Measurements from ENCODE around the gene ENPP4.
"Not testable (repeated sequence)": the region's sequence is repeated elsewhere in the genome, so short reads cannot be mapped to it uniquely, and the experiment has no call there.

Gene ENPP4

DNA sequence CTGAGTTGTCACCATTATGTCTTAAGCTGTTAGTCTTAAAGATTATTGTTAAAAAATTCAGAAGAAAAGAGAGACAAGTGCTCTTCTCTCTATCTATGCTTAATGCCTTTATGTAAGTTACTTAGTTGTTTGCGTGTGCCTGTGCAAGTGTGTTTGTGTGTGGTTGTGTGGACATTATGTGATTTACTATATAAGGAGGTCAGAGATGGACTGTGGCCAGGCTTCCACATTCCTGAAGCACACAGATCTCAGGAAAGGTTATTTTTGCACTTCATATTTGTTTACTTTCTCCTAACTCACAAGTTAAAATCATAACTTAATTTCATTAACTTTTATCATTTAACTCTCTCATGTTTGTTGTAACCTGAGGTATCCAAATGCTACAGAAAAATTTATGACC lies 14.5 kb downstream of the ENPP4 start:
- no peak for ATAC-seq (replicated peaks)
- Mint-ChIP-seq H3K27me3 (no peaks in the 10 kb centered on the region), H3K4me3 (no peak overlapping the region), H3K27ac (no peak overlapping the region), H3K9me3 (no peaks in the 10 kb centered on the region), H3K36me3 (peaks cover 7 to 15% of the 10 kb centered on the region in 2 donors), H3K4me1 (no peaks in the 10 kb centered on the region)
- DNase-seq = no peak

DNA sequence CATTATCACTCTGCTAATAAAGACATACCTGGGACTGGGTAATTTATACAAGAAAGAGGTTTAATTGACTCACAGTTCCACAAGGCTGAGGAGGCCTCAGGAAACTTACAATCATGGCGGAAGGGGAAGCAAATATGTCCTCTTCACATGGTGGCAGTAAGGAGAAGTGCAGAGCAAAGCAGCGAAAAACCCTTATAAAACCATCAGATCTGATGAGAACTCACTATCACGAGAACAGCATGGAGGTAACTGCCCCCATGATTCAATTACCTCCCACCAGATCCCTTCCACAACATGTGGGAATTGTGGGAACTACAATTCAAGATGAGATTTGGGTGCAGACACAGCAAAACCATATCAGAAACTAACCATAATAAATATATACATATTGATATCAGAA lies 19.3 kb downstream of the ENPP4 start:
- H3K27ac Mint-ChIP-seq; DNase-seq; H3K4me3 Mint-ChIP-seq; H3K4me1 Mint-ChIP-seq; H3K27me3 Mint-ChIP-seq; ATAC-seq (replicated peaks); H3K9me3 Mint-ChIP-seq: not testable (repeated sequence)
- H3K36me3 Mint-ChIP-seq = peaks cover 4 to 10% of the 10 kb centered on the region in 2 donors

DNA sequence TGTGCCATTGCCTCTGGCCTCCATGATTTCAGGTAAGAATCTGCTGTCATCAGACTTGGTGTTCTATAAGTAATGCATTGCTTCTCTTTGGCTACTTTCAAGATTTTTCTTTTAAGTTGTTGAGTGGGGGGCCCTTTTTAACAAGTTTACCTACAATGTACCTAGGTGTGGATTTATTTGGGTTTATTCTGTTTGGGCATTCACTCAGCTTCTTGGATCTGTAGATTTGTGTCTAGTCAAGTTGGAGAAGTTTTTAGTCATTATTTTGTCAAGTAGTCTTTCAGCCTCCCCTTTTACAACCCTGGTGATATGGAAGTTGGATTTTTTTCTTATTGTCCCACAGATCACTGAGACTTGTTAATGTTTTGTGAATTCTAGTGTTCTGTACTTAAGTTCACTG lies 26.9 kb downstream of the ENPP4 start:
- H3K9me3 Mint-ChIP-seq = no peaks in the 10 kb centered on the region
- no peak overlapping the region for H3K27ac Mint-ChIP-seq
- H3K4me3 Mint-ChIP-seq = no peak overlapping the region
- H3K4me1 Mint-ChIP-seq = no peaks in the 10 kb centered on the region
- peaks cover 6 to 11% of the 10 kb centered on the region in 2 donors for H3K27me3 Mint-ChIP-seq
- H3K36me3 Mint-ChIP-seq = no peaks in the 10 kb centered on the region
- DNase-seq (no peak), ATAC-seq (replicated peaks) (no peak)

GRCh38 chr6:46159229-46159628 lies 29.4 kb downstream of the ENPP4 start:
- H3K36me3 Mint-ChIP-seq = no peaks in the 10 kb centered on the region
- ATAC-seq (replicated peaks) (no peak), DNase-seq (no peak)
- no peak overlapping the region for H3K27ac Mint-ChIP-seq
- H3K9me3 Mint-ChIP-seq = no peaks in the 10 kb centered on the region
- H3K4me3 Mint-ChIP-seq = no peak overlapping the region
- no peaks in the 10 kb centered on the region for H3K4me1 Mint-ChIP-seq
- H3K27me3 Mint-ChIP-seq = peaks cover 6 to 11% of the 10 kb centered on the region in 2 donors

- H3K4me1 Mint-ChIP-seq = no peaks in the 10 kb centered on the region
- ATAC-seq (replicated peaks) (no peak), DNase-seq (no peak)
- H3K27me3 Mint-ChIP-seq = peaks cover 3 to 11% of the 10 kb centered on the region in 2 donors
- H3K27ac Mint-ChIP-seq = no peak overlapping the region
- no peaks in the 10 kb centered on the region for H3K9me3 Mint-ChIP-seq
- H3K36me3 Mint-ChIP-seq = no peaks in the 10 kb centered on the region
- H3K4me3 Mint-ChIP-seq = no peak overlapping the region
These were observed 30.3 kb downstream of the ENPP4 start for GRCh38 chr6:46160102-46160501.

DNA sequence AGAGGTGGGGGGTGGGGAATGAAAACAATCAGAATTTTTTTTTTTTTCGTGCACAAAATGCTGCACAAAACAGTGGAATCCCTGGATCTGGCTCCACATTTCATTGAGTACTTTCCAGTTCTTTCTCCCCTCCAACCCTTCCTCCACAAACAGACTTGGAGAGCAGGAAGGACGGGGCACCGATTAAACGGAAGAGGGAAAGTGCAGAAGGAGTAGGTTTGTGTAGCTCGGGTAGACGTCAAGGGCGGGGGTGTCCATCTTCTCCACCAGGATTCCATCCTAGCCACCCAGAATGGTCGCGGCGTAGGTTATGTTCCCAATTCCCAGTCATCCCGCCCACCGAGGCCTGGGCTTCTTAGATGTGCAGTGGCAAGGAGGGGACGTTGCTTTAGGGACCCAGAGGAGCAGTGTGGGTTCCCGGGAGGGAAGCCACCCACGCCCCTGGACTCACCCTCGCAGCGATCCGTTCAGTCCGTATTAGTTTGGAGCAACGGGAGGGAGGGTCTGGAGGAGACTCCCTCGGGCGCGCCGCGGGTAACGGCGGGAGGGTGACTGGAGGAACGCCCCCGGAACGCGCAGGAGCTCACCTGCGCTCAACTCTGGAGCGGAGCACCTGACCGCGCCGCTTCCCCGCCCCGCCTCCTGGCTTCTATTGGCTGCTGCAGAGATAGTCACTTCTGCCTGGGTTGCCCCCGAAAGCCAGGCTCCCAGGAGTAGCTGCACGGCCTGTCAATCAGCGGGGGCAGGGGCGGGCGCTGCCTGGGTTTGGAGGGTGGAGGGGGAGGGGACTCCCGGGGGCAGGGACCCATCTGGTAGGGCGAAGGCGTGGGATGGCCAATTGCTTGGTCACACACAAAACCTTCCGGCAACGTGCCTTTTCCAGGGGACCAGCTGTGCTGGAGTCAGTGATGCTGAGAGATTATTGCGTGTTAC lies 40.8 kb downstream of the ENPP4 start, which contains the start of gene ENPP5:
Gene ENPP5, minus strand, starts transcription at position 624 of the 933 bp plus-strand sequence. CDS start 2,718 bp downstream, outside the sequence.
- no peak within 1 kb of the TSS for H3K27ac Mint-ChIP-seq
- peak; percentile 97 to 98 for ATAC-seq (replicated peaks)
- peaks cover 22 to 25% of the 10 kb centered on the region in 2 donors for H3K27me3 Mint-ChIP-seq
- H3K36me3 Mint-ChIP-seq = no peaks in the 10 kb centered on the region
- no peaks in the 10 kb centered on the region for H3K9me3 Mint-ChIP-seq
- peaks cover 7 to 10% of the 10 kb centered on the region in 2 donors for H3K4me1 Mint-ChIP-seq
- DNase-seq = peak; percentile 61
- peak within 1 kb of the TSS; percentile 85 to 90 for H3K4me3 Mint-ChIP-seq

- Mint-ChIP-seq H3K36me3 (no peaks in the 10 kb centered on the region), H3K27me3 (peaks cover 20 to 22% of the 10 kb centered on the region in 2 donors), H3K4me1 (peaks cover 10 to 20% of the 10 kb centered on the region in 2 donors), H3K4me3 (no peak overlapping the region), H3K9me3 (no peaks in the 10 kb centered on the region), H3K27ac (no peak overlapping the region)
- ATAC-seq (replicated peaks) (no peak), DNase-seq (no peak)
These were observed 42.4 kb downstream of the ENPP4 start for GRCh38 chr6:46172176-46172575.

DNA sequence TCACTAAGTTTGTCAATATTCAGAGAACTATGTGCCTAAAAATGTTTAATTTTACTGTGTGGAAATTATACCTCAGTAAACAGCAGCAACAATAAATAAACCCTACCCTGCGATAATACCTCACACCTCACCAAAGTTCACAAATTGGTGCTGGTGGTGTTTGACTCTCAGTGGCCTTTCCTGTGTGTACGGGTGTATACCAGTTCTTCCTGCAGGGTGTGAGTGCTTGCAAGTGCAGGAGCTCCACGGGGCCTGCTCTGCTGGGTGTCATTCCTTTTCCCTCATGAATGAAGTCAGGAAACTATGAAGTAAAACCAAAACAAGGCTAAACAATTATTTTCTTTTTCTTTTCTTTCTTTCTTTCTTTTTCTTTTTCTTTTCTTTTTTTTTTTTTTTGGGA lies 45.1 kb downstream of the ENPP4 start:
- no peak for ATAC-seq (replicated peaks)
- no peak overlapping the region for H3K27ac Mint-ChIP-seq
- H3K27me3 Mint-ChIP-seq = peaks cover 13 to 29% of the 10 kb centered on the region in 2 donors
- no peak for DNase-seq
- H3K4me3 Mint-ChIP-seq = no peak overlapping the region
- H3K9me3 Mint-ChIP-seq = no peaks in the 10 kb centered on the region
- H3K4me1 Mint-ChIP-seq = peaks cover 9 to 19% of the 10 kb centered on the region in 2 donors
- no peaks in the 10 kb centered on the region for H3K36me3 Mint-ChIP-seq

DNA sequence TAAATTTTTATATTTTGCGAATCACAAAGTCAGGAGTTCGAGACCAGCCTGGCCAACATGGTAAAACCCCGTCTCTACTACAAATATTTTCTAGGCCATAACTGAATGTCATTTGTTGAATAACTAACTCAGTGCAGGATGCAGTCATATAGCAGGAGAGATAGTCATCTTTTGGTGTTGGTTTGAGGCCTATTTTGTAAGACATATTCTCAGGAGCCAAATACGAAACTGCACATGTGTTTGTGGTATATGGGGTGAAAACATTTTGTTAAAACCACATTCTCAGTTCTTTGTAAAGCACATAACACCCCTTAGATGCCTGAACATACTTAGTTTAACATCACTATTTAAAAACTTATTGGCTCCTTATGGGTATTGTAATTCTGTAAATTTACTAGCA lies 45.7 kb downstream of the ENPP4 start:
- H3K36me3 Mint-ChIP-seq = no peaks in the 10 kb centered on the region
- H3K4me1 Mint-ChIP-seq = peaks cover 4 to 13% of the 10 kb centered on the region in 2 donors
- ATAC-seq (replicated peaks) = peak; percentile 35 to 50
- no peaks in the 10 kb centered on the region for H3K9me3 Mint-ChIP-seq
- DNase-seq = no peak
- no peak overlapping the region for H3K27ac Mint-ChIP-seq
- H3K4me3 Mint-ChIP-seq = no peak overlapping the region
- H3K27me3 Mint-ChIP-seq = peaks cover 8 to 23% of the 10 kb centered on the region in 2 donors

DNA sequence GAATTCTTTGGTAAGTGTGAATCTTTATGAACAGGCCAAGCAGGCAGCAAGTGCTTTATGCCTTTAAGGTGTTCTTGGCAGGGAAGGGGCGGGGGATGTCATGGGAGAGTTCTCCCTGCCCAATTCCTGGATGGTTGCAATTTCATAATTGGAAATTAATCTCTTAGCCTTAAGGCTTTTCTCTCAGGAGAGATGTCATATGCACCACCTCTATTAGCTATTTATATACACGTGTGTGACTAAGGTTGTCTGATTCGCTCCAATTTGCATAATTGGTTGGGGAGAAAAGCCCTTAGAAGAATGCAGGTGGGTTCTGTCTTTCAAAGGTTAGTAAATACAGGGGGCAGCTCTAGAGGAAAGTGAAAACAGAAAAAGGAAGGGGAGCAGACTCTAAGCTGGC lies 46.2 kb downstream of the ENPP4 start:
- no peak for DNase-seq
- H3K4me3 Mint-ChIP-seq = no peak overlapping the region
- peak; percentile 63 to 69 for ATAC-seq (replicated peaks)
- H3K4me1 Mint-ChIP-seq = peaks cover 3 to 9% of the 10 kb centered on the region in 2 donors
- H3K27me3 Mint-ChIP-seq = peaks cover 5 to 19% of the 10 kb centered on the region in 2 donors
- H3K9me3 Mint-ChIP-seq = no peaks in the 10 kb centered on the region
- H3K27ac Mint-ChIP-seq = no peak overlapping the region
- H3K36me3 Mint-ChIP-seq = no peaks in the 10 kb centered on the region

DNA sequence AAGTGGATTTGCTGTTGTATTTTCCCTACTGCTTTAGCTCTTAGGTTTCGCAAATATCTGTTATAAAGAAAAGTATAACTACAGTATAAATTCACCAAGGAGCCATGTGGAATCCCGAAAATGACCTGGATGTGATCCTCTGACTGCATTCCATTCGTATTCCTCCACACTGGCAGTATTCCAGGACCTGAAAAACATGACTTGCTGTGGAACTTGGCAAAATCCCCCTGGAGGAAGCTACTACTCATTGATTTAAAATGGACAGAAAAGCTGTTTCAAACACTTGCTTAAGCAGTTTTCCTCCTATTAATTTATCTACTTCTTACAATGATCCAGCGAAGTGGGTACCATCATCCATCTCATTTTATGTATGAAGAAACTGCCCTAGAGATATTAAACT lies 54.3 kb downstream of the ENPP4 start:
- H3K27me3 Mint-ChIP-seq = peaks cover 15 to 24% of the 10 kb centered on the region in 2 donors
- ATAC-seq (replicated peaks) = no peak

DNA sequence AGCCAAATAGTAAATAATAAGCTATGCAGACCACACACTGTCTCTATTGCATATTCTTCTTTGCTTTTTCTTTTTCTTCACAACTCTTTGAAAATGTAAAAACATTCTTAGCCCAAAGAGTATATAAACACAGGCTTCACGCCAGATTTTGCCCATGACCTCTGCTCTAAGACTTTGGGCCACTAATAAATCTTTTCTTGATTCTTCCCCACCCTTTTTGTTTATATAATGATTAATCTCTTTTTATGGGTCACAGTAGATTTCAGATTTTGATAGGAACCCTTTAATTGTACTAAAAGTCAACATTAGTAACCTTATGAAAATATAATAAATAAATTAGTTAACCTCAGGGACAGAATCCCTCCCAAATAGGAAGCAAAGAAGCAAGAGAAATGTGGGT lies 56.8 kb downstream of the ENPP4 start:
- no peaks in the 10 kb centered on the region for H3K4me1 Mint-ChIP-seq
- no peak overlapping the region for H3K27ac Mint-ChIP-seq
- no peak overlapping the region for H3K4me3 Mint-ChIP-seq
- no peaks in the 10 kb centered on the region for H3K9me3 Mint-ChIP-seq
- no peak for ATAC-seq (replicated peaks)
- peaks cover 15 to 24% of the 10 kb centered on the region in 2 donors for H3K27me3 Mint-ChIP-seq
- DNase-seq = no peak
- H3K36me3 Mint-ChIP-seq = no peaks in the 10 kb centered on the region

More for the DNA sequence above, 54.3 kb downstream of the ENPP4 start:
- DNase-seq = no peak
- H3K36me3 Mint-ChIP-seq = no peaks in the 10 kb centered on the region
- H3K4me3 Mint-ChIP-seq = no peak overlapping the region
- no peaks in the 10 kb centered on the region for H3K4me1 Mint-ChIP-seq
- H3K9me3 Mint-ChIP-seq = no peaks in the 10 kb centered on the region
- H3K27ac Mint-ChIP-seq = no peak overlapping the region

DNA sequence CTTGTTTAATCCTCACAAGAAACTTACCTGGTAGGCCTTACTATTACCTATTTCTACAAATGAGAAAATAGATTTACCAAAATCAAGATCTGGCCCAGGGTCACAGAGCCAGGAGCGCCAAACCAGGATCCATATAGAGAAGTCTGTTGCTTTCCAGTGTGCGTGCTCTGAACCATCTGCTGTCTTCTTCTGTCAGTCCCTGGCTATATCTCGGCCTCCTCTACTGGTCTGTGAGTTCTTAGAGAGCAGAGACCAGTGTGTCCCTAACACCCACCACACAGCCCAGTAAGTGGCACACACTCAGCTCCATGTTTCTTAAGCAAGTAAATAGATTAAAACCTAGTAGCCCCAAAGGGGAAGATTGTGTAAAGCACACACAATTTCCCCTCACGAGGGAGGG lies 59.9 kb downstream of the ENPP4 start:
- DNase-seq (no peak), ATAC-seq (replicated peaks) (no peak)
- Mint-ChIP-seq H3K36me3 (no peaks in the 10 kb centered on the region), H3K4me3 (no peak overlapping the region), H3K4me1 (no peaks in the 10 kb centered on the region), H3K9me3 (no peaks in the 10 kb centered on the region), H3K27ac (no peak overlapping the region), H3K27me3 (peaks cover 10 to 20% of the 10 kb centered on the region in 2 donors)

DNA sequence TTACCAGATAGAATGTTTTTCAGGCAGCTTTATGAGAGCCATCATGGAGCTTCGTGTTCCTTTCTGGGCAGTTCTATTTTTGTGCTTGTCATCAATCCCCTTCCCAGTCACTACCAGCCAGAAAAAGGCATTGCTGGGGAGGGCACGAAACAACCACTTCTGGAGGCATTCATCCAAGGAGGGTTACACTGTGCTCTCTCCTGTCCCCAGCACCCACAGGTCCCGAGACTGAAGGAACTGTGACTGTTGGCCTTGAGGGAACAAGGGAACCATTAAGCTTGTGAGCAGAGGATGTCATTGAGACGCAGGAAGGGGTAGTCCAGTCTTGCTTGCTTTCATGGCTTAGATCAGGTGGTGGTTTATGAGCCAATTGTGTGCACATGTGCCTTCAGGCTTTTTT lies 61.1 kb downstream of the ENPP4 start:
- no peaks in the 10 kb centered on the region for H3K36me3 Mint-ChIP-seq
- no peaks in the 10 kb centered on the region for H3K9me3 Mint-ChIP-seq
- DNase-seq (no peak), ATAC-seq (replicated peaks) (no peak)
- no peak overlapping the region for H3K27ac Mint-ChIP-seq
- H3K4me1 Mint-ChIP-seq = no peaks in the 10 kb centered on the region
- H3K27me3 Mint-ChIP-seq = peaks cover 9 to 12% of the 10 kb centered on the region in 2 donors
- H3K4me3 Mint-ChIP-seq = no peak overlapping the region

DNA sequence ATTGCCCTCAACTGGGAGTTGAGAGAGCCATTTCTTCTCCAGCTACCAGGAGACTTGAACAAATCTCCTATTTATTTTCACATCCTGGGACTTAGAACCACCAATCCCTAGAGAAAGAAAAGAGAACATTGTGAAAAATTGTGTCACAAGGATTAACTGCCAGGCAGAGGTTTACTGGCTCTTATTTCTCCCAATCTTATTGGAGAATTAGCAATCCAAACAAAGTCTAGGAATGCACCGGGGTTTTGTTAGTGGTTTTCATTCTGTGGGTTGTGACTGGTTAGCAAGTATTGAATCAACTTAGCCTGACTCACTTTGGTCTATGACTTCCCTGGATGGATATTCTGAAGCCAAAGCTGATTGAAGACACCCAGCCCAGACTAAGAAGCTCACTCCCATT lies 62.2 kb downstream of the ENPP4 start:
- H3K4me1 Mint-ChIP-seq = no peaks in the 10 kb centered on the region
- no peaks in the 10 kb centered on the region for H3K36me3 Mint-ChIP-seq
- ATAC-seq (replicated peaks) (no peak), DNase-seq (no peak)
- no peak overlapping the region for H3K4me3 Mint-ChIP-seq
- H3K27me3 Mint-ChIP-seq = peaks cover 9 to 18% of the 10 kb centered on the region in 2 donors
- H3K9me3 Mint-ChIP-seq = no peaks in the 10 kb centered on the region
- H3K27ac Mint-ChIP-seq = no peak overlapping the region
